ENCODE measurements around the gene SCGN.

SCGN gene

DNA sequence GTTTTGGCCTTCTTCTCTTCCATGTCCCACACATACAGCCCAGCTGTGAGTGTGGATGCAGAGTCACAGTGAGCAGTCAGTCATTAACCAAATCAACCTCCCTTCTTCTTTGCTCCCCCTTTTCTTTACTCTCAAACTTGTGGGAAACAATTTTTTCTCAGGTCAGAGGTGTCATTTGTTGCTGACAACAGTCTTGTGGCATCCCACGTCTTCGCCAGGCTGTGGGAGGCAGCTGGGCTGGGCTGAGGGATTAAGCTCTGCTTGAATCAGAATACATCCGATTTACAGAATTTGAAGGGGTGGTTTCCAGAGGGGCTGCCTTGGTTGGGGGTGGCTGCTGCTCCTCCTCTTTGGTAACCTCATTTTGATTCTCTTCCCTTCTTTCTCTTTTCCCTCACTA lies 40.5 kb downstream of the SCGN start:
- POLR2A ChIA-PET: no interaction called here
- TF ChIP-seq ZNF138 (tag by site-specific recombination; IDR thresholded peaks at IDR 0.05; ENCODE audit: borderline replicate concordance) (no peak), ZNF473 (tag by site-specific recombination; IDR thresholded peaks at IDR 0.05) (no peak), ZNF16 (tag by site-specific recombination; IDR thresholded peaks at IDR 0.05; ENCODE audit: low read depth) (no peak), ZBTB21 (tag by site-specific recombination; IDR thresholded peaks at IDR 0.05) (no peak), ZNF394 (tag by site-specific recombination; IDR thresholded peaks at IDR 0.05; ENCODE audit: borderline replicate concordance) (no peak), ZNF658 (tag by site-specific recombination; IDR thresholded peaks at IDR 0.05) (no peak)
- TF ChIP-seq, protein P1, sequence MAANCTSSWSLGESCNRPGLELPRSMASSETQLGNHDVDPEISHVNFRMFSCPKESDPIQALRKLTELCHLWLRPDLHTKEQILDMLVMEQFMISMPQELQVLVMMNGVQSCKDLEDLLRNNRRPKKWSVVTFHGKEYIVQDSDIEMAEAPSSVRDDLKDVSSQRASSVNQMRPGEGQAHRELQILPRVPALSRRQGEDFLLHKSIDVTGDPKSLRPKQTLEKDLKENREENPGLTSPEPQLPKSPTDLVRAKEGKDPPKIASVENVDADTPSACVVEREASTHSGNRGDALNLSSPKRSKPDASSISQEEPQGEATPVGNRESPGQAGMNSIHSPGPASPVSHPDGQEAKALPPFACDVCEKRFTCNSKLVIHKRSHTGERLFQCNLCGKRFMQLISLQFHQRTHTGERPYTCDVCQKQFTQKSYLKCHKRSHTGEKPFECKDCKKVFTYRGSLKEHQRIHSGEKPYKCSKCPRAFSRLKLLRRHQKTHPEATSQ (tag by site-specific recombination; IDR thresholded peaks at IDR 0.05): no peak
- TF ChIP-seq, protein P2, sequence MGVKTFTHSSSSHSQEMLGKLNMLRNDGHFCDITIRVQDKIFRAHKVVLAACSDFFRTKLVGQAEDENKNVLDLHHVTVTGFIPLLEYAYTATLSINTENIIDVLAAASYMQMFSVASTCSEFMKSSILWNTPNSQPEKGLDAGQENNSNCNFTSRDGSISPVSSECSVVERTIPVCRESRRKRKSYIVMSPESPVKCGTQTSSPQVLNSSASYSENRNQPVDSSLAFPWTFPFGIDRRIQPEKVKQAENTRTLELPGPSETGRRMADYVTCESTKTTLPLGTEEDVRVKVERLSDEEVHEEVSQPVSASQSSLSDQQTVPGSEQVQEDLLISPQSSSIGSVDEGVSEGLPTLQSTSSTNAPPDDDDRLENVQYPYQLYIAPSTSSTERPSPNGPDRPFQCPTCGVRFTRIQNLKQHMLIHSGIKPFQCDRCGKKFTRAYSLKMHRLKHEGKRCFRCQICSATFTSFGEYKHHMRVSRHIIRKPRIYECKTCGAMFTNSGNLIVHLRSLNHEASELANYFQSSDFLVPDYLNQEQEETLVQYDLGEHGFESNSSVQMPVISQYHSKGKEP (tag by site-specific recombination; IDR thresholded peaks at IDR 0.05): no peak
- H3K27ac ChIP-seq (ENCODE audit: extremely low read depth, low read depth, low read length): no peak overlapping the region
- CTCF ChIA-PET: interaction anchor here (0.7 kb wide), 1 partner anchor 29 kb away, joined by 3 read pairs; no protein-coding TSS in a partner anchor
- H3K36me3 ChIP-seq (ENCODE audit: control insufficient read depth in 2 of 2, insufficient read depth in 1 of 2, low read length in 2 of 2): no peaks in the 10 kb centered on the region
- H3K4me1 ChIP-seq (ENCODE audit: control insufficient read depth, insufficient read depth, low read length): no peaks in the 10 kb centered on the region
- H3K9me3 ChIP-seq (ENCODE audit: control insufficient read depth, insufficient read depth, low read depth, low read length): no peaks in the 10 kb centered on the region
- H3K4me3 ChIP-seq (ENCODE audit: low read depth, low read length): no peak overlapping the region

DNA sequence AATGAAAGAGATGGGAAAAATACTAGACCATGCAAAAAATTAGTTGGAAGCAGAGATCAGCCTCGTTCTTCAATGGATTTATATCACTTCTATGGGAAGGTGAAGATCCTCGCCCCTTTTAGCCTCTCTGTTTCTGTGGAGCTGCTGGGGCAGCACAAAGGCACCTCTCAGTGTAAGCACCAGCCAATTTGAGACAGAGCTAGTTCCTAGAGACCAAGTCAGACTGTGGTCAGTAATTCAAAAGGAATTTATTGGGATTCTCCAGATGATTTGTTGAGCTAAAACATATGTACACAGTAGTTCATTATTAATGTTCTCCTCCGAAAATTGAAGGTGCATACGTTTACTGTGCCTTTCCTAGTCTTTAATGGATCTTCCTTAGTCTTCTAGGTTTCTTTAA lies 42.4 kb downstream of the SCGN start:
- Histone ChIP-seq H3K36me3 (ENCODE audit: control insufficient read depth in 2 of 2, insufficient read depth in 1 of 2, low read length in 2 of 2) (no peaks in the 10 kb centered on the region), H3K27ac (ENCODE audit: extremely low read depth, low read depth, low read length) (no peak overlapping the region), H3K9me3 (ENCODE audit: control insufficient read depth, insufficient read depth, low read depth, low read length) (no peaks in the 10 kb centered on the region), H3K4me1 (ENCODE audit: control insufficient read depth, insufficient read depth, low read length) (no peaks in the 10 kb centered on the region), H3K4me3 (ENCODE audit: low read depth, low read length) (no peak overlapping the region)
- CTCF ChIA-PET: interaction anchor here (0.6 to 2.1 kb wide), 5 partner anchors 11 to 93 kb away, joined by 3 to 6 read pairs (median 3); no protein-coding TSS in a partner anchor
- POLR2A ChIA-PET: no interaction called here
- TF ChIP-seq ZNF211 (tag by site-specific recombination; IDR thresholded peaks at IDR 0.05; ENCODE audit: low read depth) (no peak), ZNF623 (tag by site-specific recombination; IDR thresholded peaks at IDR 0.05) (no peak), ZNF221 (tag by site-specific recombination; IDR thresholded peaks at IDR 0.05; ENCODE audit: borderline replicate concordance) (no peak), GLIS1 (tag by site-specific recombination; IDR thresholded peaks at IDR 0.05) (no peak), KLF8 (tag by site-specific recombination; IDR thresholded peaks at IDR 0.05) (no peak), SETDB1 (IDR thresholded peaks at IDR 0.05; ENCODE audit: insufficient read length, low read length) (no peak), ZNF2 (tag by site-specific recombination; IDR thresholded peaks at IDR 0.05) (no peak), ZNF335 (tag by site-specific recombination; conservative IDR thresholded peaks at IDR 0.05) (no peak), ZNF248 (tag by site-specific recombination; IDR thresholded peaks at IDR 0.05) (no peak), ZNF133 (tag by site-specific recombination; IDR thresholded peaks at IDR 0.05) (no peak), ZNF600 (tag by site-specific recombination; IDR thresholded peaks at IDR 0.05) (no peak), ZFHX2 (tag by site-specific recombination; conservative IDR thresholded peaks at IDR 0.05) (no peak), ZFP3 (tag by site-specific recombination; IDR thresholded peaks at IDR 0.05; ENCODE audit: low read depth) (no peak), ZNF777 (tag by site-specific recombination; IDR thresholded peaks at IDR 0.05; ENCODE audit: borderline replicate concordance) (no peak), ZNF768 (tag by site-specific recombination; IDR thresholded peaks at IDR 0.05) (no peak)
- TF ChIP-seq, protein P3, sequence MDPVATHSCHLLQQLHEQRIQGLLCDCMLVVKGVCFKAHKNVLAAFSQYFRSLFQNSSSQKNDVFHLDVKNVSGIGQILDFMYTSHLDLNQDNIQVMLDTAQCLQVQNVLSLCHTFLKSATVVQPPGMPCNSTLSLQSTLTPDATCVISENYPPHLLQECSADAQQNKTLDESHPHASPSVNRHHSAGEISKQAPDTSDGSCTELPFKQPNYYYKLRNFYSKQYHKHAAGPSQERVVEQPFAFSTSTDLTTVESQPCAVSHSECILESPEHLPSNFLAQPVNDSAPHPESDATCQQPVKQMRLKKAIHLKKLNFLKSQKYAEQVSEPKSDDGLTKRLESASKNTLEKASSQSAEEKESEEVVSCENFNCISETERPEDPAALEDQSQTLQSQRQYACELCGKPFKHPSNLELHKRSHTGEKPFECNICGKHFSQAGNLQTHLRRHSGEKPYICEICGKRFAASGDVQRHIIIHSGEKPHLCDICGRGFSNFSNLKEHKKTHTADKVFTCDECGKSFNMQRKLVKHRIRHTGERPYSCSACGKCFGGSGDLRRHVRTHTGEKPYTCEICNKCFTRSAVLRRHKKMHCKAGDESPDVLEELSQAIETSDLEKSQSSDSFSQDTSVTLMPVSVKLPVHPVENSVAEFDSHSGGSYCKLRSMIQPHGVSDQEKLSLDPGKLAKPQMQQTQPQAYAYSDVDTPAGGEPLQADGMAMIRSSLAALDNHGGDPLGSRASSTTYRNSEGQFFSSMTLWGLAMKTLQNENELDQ (tag by site-specific recombination; IDR thresholded peaks at IDR 0.05; ENCODE audit: low read depth): no peak
- TF ChIP-seq, protein P4, sequence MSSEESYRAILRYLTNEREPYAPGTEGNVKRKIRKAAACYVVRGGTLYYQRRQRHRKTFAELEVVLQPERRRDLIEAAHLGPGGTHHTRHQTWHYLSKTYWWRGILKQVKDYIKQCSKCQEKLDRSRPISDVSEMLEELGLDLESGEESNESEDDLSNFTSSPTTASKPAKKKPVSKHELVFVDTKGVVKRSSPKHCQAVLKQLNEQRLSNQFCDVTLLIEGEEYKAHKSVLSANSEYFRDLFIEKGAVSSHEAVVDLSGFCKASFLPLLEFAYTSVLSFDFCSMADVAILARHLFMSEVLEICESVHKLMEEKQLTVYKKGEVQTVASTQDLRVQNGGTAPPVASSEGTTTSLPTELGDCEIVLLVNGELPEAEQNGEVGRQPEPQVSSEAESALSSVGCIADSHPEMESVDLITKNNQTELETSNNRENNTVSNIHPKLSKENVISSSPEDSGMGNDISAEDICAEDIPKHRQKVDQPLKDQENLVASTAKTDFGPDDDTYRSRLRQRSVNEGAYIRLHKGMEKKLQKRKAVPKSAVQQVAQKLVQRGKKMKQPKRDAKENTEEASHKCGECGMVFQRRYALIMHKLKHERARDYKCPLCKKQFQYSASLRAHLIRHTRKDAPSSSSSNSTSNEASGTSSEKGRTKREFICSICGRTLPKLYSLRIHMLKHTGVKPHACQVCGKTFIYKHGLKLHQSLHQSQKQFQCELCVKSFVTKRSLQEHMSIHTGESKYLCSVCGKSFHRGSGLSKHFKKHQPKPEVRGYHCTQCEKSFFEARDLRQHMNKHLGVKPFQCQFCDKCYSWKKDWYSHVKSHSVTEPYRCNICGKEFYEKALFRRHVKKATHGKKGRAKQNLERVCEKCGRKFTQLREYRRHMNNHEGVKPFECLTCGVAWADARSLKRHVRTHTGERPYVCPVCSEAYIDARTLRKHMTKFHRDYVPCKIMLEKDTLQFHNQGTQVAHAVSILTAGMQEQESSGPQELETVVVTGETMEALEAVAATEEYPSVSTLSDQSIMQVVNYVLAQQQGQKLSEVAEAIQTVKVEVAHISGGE (tag by site-specific recombination; conservative IDR thresholded peaks at IDR 0.05; ENCODE audit: low read depth): no peak
